Cerebellar nuclear complex (tissue), 1 donor: ENCODE results near the gene GGCX.
"Not testable (repeated sequence)": the region's sequence is repeated elsewhere in the genome, so short reads cannot be mapped to it uniquely, and the experiment has no call there.

ENCODE experiments used
- DNase-seq, 2 experiments: peaks; one replicate each; lab custom pipeline; 2025; lab: John Stamatoyannopoulos, UW

Gene GGCX

DNA sequence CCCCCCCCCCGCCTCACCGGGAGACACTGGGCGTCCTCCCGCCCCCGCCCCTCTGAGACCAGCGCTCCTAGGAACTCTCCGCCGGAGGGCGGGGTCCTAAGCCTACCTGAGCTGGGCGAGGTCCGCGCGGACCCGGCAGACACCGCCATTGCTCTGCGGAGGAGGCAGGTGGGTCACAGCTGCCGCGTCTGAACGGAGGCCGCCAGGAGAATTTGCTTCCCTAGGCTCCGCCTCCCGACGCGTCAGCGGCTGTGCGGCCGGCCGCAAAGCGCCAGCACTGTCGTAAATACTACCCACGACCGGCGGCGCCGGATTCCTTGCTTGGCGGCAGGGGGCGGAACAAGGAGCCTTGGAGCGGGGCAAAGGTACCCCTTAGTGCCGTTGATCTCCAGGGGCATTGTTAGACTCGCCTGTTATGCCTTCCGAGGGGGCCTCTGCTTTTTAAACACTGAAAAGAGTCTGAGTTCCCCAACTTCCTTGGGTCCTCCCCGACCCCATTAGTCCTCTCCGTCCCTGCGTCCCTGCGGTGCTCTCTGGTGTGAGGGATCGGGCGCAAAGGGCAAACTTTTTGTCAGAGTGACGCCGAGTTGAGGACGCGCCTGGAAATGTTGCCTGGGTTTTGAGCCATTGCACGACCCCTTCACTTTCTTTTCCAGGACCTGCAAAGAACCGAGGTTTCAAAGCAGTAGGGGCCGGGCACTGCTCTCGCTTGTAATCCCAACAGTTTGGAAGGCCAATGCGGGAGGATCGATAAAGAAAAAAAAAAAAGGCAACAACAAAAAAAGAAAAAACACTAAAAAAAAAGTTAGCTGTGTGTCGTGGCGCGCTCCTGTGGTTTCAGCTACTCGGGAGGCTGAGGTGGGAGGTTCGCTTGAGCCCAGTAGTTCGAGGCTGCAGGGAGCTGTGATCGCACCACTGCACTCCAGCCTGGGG, at the start of gene GGCX:
Gene GGCX (minus strand): TSS at position 214 of the 933 bp plus-strand sequence. CDS start 65 bp downstream, at position 149.
- peak in 1 of 2 experiments; percentile 85 for DNase-seq

DNA sequence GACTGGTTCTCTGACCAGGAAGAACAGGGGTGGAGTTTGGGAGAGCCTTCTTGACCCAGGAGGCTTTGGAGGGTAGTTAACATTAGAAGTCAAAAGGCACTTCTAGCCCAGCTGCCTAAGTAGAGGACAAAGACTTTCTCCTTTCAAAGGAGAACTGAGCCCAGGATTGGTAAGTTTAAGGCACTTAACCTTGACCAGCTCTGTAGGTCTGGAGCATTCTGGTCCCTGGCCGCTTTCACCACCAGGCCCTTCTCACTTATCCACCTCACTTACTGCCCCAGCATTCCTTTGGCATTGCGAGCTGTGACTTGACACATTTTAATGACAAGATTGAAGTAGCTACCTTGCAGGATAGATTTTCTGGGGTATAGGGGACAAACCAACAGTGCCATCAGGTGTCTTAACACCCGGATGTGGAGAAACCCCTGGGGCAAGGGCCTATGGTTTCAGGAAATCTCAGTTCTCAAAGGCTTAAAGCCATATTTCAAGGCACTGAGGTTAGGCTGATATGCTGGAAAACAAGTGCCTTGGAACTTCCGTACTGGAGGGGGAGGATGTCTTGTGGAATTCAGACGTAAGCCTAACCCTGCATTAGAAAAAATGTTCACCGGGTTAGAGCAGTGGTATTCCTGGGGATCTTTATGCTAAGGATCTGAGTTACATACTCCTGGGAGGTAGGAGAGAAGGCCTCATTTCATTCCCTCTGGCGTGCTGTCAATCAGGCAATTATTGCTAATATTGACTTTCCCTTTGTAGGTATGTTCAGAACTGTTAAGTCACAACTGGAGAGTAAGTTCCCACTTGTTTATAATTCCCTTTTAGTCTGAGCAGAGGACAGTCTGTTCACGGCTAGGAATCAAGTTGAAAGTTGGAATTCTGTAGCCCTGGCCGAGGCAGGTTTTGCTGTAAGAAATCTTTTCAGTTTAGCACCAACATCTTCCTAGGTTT, 46.2 kb upstream of the GGCX start:
- no peak for DNase-seq

GRCh38 chr2:85606116-85606455, 44.8 kb upstream of the GGCX start:
- DNase-seq: no peak

GRCh38 chr2:85605406-85606115, 44.3 kb upstream of the GGCX start:
- DNase-seq: no peak

DNA sequence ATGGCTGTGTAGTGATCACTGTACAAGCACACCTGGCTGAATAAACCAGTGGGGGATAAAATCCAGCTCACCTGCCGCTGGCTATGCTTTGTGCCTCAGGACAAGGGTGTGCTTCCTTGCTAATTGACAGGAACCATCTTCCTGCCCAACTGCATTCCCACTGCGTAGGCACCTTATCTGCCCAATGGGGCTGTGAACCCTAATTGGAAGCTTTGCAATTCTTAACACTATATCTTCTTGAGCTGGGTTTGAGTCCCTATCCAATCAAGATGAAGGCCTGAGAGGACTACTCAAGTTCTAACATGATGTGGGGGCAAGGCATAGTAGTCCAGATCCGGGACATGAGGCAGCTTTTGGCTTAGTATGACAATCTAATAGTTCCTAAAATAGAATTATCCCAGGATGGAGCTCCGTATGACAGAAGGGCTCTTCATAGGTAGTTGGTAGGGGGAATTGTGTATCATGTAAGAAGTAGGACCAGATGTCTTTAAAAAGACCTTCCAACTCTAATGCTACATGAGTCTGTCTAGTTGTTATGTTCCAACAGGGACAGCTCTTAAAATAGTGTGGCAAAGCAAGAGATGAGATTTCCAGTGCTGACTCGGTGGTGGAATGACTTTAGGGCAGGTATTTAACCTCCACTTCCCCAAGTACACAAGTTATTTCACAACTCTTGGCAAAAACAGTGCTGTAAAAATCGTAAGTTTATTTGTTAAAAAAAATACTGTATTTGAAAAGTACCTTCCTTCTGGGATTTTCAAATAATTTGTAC, 43.5 kb upstream of the GGCX start:
- no peak for DNase-seq

DNA sequence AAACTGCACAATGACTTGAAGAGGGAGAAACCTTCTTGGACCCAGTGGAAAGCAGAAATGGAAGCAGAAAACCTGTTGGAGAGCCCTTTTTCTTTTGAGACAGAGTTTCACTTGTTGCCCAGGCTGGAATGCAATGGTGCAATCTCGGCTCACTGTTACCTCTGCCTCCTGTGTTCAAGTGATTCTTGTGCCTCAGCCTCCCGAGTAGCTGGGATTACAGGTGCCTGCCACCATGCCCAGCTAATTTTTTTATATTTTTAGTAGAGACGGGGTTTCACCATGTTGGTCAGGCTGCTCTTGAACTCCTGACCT, 42.8 kb upstream of the GGCX start:
- not testable (repeated sequence) for DNase-seq

DNA sequence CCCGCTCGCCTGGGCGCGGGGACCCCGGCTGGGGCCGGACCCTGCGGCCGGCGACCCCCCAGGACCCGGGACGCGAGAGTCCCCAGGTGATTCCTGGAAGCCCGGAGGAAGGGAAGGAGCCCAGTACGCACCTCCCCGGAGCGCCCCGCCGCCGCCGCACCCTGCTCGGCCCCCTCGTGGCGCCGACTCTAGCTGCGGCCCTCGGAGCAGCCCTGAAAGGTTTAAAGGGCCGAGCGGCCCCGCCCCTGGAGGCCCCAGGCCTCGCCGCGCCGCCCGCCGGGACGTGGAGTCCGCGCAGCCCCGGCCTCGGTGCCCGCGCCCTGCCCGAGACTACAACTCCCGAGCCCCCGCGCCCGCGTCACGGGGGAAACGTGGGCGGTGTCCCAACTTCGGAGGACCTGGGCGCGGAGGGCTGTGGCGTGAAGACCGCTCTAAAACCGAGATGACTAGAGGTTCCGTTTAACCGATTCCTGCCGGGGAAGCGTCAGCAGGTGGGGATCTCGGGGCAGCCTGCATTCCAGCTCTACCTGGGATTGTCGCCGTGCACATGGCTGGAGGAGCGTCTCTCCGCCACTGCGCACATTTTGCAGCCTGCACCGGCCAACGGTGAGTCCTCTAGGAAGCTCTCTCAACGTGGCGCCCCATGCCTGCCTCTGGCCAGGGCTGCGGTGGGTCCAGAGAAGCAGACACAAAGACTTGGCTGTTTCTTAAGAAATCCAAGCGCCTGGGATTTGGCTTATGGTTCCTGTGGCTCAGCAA, 41.4 kb upstream of the GGCX start, which contains the start of gene TMEM150A:
Gene TMEM150A (minus strand): TSS at position 223 of the 759 bp plus-strand sequence. CDS start 750 bp downstream, outside the sequence.
- DNase-seq: peak; percentile 31 to 83

DNA sequence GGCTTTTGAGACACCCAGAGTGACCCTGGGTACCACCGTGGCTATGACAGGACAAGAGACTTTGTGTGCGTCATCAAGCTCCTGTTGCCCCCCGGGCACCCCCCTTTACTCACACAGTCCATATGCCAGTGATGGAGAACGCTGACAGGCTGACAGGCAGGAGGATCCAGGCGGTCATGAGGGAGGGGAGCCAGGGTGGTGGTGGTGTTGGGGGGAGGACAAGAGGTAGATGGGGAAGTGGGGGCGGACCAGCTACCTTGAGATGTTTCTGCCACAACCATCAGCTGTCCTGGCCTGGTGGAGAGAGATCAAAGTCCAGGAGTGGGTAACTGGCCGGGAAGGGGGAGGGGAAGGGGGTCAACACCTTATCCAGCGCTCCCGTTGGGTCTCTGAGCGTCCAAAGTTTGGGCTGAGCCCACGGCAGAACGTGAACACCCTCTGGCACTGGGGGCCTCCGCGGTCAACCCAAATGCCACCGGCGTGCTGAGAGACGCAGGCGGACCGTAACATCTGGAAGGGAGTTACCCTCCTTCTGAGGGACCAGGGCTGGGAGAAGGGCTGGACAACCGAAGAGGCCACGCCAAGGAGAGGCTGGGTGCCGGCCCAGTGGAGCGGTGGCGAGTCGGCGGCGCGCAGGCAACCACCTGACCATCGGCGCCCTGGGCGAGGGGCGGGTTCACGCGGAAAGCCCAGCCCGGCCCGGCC, 40.6 kb upstream of the GGCX start:
- no peak for DNase-seq

- DNase-seq: no peak
Measured at GRCh38 chr2:85600951-85601770, 39.9 kb upstream of the GGCX start.

GRCh38 chr2:85600235-85600575, 38.9 kb upstream of the GGCX start:
- no peak for DNase-seq

DNA sequence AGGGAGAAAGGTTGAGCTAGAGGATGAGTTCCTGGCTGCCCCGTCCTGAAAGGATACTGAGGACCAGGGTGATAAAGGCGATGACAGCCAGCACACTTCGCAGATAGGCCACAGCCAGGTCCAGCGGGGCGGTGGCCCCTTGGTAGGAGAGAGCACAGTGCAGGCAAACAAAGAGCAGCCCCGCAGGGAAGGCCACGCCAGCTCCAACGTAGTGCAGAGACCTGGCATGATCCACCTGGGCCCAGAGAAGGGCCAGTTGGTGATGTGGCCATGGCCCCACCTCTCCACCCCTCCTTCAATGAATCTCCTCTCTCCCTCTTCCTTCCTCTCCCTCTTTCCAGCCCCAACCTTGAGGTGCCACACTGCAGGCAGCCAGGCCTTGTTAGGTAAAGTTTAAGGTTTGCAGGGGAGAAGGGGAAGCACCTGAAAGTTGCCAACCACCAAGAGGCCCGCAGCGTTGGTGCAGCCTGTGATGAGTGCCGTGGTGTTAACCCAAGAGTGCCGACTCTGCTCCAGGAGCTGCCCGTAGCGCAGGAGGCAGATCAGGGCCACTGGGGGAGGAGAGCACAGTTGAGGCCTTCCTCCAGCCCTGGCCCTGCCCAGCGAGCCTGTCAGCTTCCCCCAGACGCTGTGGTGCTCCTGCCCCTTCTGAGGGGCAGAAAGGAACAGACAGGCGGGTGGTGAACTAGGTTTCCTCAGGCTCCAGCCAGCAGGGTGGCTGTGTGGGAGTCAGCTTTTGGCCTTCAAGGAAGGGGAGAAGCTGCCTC, 38.4 kb upstream of the GGCX start:
- DNase-seq: no peak

GRCh38 chr2:85598594-85599340, 37.5 kb upstream of the GGCX start:
- DNase-seq: no peak

DNA sequence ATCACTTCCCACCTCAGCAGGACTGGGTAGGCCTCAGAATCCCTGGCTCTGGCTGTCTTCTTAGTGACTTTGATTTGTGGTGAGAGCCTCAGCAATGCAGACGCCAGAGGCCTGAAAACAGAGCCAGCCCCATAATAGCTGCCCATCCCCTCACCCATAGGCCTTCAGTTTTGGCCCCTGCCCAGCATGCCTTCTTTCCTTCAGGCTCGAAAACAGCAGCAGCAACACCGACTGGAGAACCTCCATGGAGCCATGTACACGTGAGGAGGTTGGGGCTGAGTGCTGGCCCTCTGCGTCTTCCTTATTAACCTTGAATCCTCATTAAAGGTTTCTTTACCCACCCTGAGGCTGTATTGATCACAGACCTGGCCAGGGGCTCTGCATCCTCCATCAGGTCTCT, 35.9 kb upstream of the GGCX start:
- no peak for DNase-seq

DNA sequence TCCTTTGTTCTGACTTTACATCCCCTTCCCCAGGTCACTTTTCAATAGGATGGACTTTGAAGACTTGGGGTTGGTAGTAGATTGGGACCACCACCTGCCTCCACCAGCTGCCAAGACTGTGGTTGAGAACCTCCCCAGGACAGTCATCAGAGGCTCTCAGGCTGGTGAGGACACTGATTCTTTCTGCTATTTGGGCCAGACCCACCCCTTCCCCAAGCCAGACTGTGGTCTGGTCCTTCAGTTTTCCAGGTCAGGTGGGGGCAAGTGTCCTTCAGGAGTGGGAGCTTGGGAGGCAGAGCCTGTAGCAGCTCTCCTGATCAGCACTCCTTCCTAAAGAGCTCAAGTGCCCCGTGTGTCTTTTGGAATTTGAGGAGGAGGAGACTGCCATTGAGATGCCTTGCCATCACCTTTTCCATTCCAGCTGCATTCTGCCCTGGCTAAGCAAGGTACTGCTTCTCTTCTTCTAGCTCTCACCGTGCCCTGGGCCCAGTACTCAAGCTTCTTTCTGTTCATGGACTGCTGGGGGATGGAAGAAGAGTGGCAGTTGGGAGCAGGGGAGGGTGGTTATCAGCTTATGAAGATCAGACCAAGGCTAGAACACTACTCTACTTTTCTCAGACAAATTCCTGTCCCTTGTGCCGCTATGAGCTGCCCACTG, 35.3 kb upstream of the GGCX start:
- DNase-seq: no peak

DNA sequence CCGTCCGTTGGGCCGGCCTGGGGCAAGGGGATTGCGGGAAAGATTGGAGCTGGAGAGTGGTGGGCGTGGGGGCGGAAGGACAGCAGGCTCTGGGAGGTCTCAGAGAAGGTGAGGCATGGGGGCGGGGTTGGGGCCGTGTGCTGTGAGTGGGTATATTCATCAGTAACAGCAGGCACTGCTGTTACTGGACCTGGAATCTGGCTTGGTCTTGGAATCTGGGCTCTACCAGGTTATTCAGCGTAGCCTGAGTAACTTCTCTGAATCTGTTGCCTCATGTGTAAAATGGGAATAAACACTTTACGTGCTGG, 34.7 kb upstream of the GGCX start:
- DNase-seq: no peak

DNA sequence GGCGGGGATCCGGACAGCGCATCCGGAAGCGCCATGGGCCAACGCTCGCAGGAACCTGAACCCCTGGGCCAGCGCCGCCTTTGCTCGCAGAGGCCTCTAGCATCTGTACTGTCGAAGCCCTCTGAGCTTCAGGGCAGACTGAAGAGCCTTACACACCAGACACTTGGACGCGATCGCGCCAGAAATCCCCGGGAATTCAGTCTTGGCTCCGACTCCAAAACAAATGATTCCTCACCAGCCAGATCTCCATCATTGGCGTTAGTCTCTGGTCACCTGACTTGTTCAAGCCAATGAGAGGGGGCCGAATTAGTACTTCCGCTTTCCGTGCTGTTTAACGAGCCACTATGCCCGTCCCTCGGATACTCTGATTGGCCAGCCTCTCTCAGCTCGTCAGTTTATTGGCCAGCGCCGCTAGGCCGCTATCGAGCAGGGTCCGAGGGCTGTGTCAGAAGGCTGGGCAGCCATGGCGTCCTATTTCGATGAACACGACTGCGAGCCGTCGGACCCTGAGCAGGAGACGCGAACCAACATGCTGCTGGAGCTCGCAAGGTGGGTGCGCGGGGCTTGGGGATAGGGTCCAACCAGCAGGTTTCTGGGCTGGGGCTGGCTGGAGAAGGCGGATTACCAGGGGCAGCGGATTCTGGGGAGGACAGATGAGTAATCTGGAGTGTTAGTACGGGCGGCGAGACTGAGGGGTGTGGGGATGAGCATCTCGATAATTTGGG, 34.2 kb upstream of the GGCX start, which contains the start of gene RNF181:
Gene RNF181 (plus strand): TSS at position 445 of the 725 bp plus-strand sequence. CDS start 19 bp downstream, at position 464.
- peak; percentile 95 to 99 for DNase-seq
